ENCODE data around the gene FOXL3.

FOXL3 gene

GRCh38 chr7:340200-340937, 50.4 kb downstream of the FOXL3 start:
- intact Hi-C loops (cut with DNase I; ENCODE audit: low total_unique reads): no loop called here
- no peaks in the 10 kb centered on the region for H3K9me3 ChIP-seq
- no peaks in the 10 kb centered on the region for H3K36me3 ChIP-seq
- peaks cover 0 to 8% (median 0%) of the 10 kb centered on the region in 4 donors for H3K4me1 ChIP-seq
- H3K27ac ChIP-seq: no peak overlapping the region
- no peak overlapping the region for H3K4me3 ChIP-seq
- no peak for TF ChIP-seq CTCF (IDR thresholded peaks at IDR 0.05)
- DNase-seq: no peak
- H3K27me3 ChIP-seq: no peaks in the 10 kb centered on the region

Measured in tibial artery (tissue), 4 donors.